Measurements from ENCODE around the gene SUOX. TPM values are rescaled to one million over a fixed set of nuclear protein-coding genes. Genes with fewer than 3 reads are reported as not detected.

SUOX gene
- total RNA-seq, result 10 to 100 TPM; 18.3 to 29.0 (median 25.3) TPM

GRCh38 chr12:55996715-55997534, at the start of gene SUOX:
Gene SUOX (plus strand): TSS chr12:55997276. CDS start chr12:56002222, 4,946 bp downstream.
- 2% methylated on average over 18 of the region's 27 CpGs for WGBS
- no peaks in the 10 kb centered on the region for H3K27me3 ChIP-seq
- no peaks in the 10 kb centered on the region for H3K9me3 ChIP-seq
- intact Hi-C loops (cut with DNase I), result loop anchor here (2.0 to 5.0 kb wide), 2 partner anchors 44 to 105 kb away; partner anchors contain the start of genes PA2G4 and RPS26
- DNase-seq (ENCODE audit: extremely low spot score), result peak; percentile 99
- peaks cover 9 to 26% (median 19%) of the 10 kb centered on the region in 4 donors for H3K4me1 ChIP-seq
- H3K27ac ChIP-seq (replicated peaks in 1 of 4), result peak within 1 kb of the TSS; percentile 81 to 90 (median 81)
- H3K36me3 ChIP-seq, result peaks cover 27 to 61% (median 43%) of the 10 kb centered on the region in 4 donors
- TF ChIP-seq CTCF (IDR thresholded peaks at IDR 0.05) (no peak), POLR2A (IDR thresholded peaks at IDR 0.05; ENCODE audit: low read depth) (no peak), EP300 (IDR thresholded peaks at IDR 0.05) (no peak), POLR2AphosphoS5 (IDR thresholded peaks at IDR 0.05) (peak; percentile 85 to 87)
- H3K4me3 ChIP-seq, result peak within 1 kb of the TSS; percentile 65 to 73 (median 68)

GRCh38 chr12:55955344-55955743, 41.7 kb upstream of the SUOX start:
- intact Hi-C loops (cut with DNase I), result no loop called here
- WGBS, result 98% methylated on average over 4 of the region's 4 CpGs
- Histone ChIP-seq H3K36me3 (peaks cover 22 to 38% (median 30%) of the 10 kb centered on the region in 4 donors), H3K4me3 (no peak overlapping the region), H3K4me1 (no peaks in the 10 kb centered on the region), H3K9me3 (no peaks in the 10 kb centered on the region), H3K27me3 (no peaks in the 10 kb centered on the region), H3K27ac (replicated peaks in 1 of 4) (no peak overlapping the region)
- TF ChIP-seq POLR2AphosphoS5 (IDR thresholded peaks at IDR 0.05), result no peak
- no peak for TF ChIP-seq CTCF (IDR thresholded peaks at IDR 0.05)
- TF ChIP-seq EP300 (IDR thresholded peaks at IDR 0.05), result no peak
- no peak for TF ChIP-seq POLR2A (IDR thresholded peaks at IDR 0.05; ENCODE audit: low read depth)
- no peak for DNase-seq (ENCODE audit: extremely low spot score)

- TF ChIP-seq POLR2AphosphoS5 (IDR thresholded peaks at IDR 0.05) (no peak), POLR2A (IDR thresholded peaks at IDR 0.05; ENCODE audit: low read depth) (no peak), EP300 (IDR thresholded peaks at IDR 0.05) (no peak)
- H3K27me3 ChIP-seq, result no peaks in the 10 kb centered on the region
- H3K27ac ChIP-seq (replicated peaks in 1 of 4), result no peak overlapping the region
- H3K4me3 ChIP-seq, result no peak overlapping the region
- no peaks in the 10 kb centered on the region for H3K9me3 ChIP-seq
- H3K36me3 ChIP-seq, result peaks cover 22 to 37% (median 30%) of the 10 kb centered on the region in 4 donors
- DNase-seq (ENCODE audit: extremely low spot score), result no peak
- 92% methylated on average over 6 of the region's 6 CpGs for WGBS
- intact Hi-C loops (cut with DNase I), result no loop called here
- no peaks in the 10 kb centered on the region for H3K4me1 ChIP-seq
These were observed 41.1 kb upstream of the SUOX start for GRCh38 chr12:55955800-55956508.

- H3K27ac ChIP-seq (replicated peaks in 1 of 4), result no peak overlapping the region
- no peak for DNase-seq (ENCODE audit: extremely low spot score)
- no peaks in the 10 kb centered on the region for H3K27me3 ChIP-seq
- 93% methylated on average over 4 of the region's 5 CpGs for WGBS
- no peak overlapping the region for H3K4me3 ChIP-seq
- TF ChIP-seq POLR2AphosphoS5 (IDR thresholded peaks at IDR 0.05), result no peak
- intact Hi-C loops (cut with DNase I), result no loop called here
- H3K9me3 ChIP-seq, result no peaks in the 10 kb centered on the region
- H3K4me1 ChIP-seq, result no peaks in the 10 kb centered on the region
- peaks cover 13 to 24% (median 19%) of the 10 kb centered on the region in 4 donors for H3K36me3 ChIP-seq
These were observed 39.8 kb upstream of the SUOX start for GRCh38 chr12:55957106-55957859.

- Histone ChIP-seq H3K4me1 (peaks cover 13 to 27% (median 23%) of the 10 kb centered on the region in 4 donors), H3K9me3 (no peaks in the 10 kb centered on the region), H3K36me3 (peaks cover 0 to 6% (median 5%) of the 10 kb centered on the region in 4 donors), H3K4me3 (no peak overlapping the region), H3K27ac (replicated peaks in 1 of 4) (no peak overlapping the region), H3K27me3 (no peaks in the 10 kb centered on the region)
- 82% methylated on average over 2 of the region's 2 CpGs for WGBS
- intact Hi-C loops (cut with DNase I), result no loop called here
- TF ChIP-seq EP300 (IDR thresholded peaks at IDR 0.05), result no peak
- no peak for TF ChIP-seq POLR2AphosphoS5 (IDR thresholded peaks at IDR 0.05)
- no peak for TF ChIP-seq POLR2A (IDR thresholded peaks at IDR 0.05; ENCODE audit: low read depth)
- TF ChIP-seq CTCF (IDR thresholded peaks at IDR 0.05), result no peak
- no peak for DNase-seq (ENCODE audit: extremely low spot score)
These were observed 33.3 kb upstream of the SUOX start for GRCh38 chr12:55963760-55964159.
